HepG2 (cell line): Measurements from ENCODE around the gene DNAJC5. TPM values are rescaled to one million over a fixed set of nuclear protein-coding genes. Genes with fewer than 3 reads are reported as not detected.

Experiments used
- ATAC-seq: fragments of 200-7000 bp; cut with Tn5 transposase; 3 replicates; pipeline ENCODE4 v1.9.1; 2020; ENCODE audit warnings: mild to moderate bottlenecking, moderate library complexity
- BruUV-seq: library from RNA; stranded (reverse); fragments of 400-500 nt; replicated peaks from 2 replicates; lab custom pipeline; 2021; lab: Mats Ljungman, UMichigan
- CTCF ChIA-PET: fragments of 300-600 bp; formaldehyde crosslinking; extraction: SDS; loops from one replicate; lab custom pipeline; 2021; ENCODE audit warnings: low total read pairs, inconsistent platforms, low intra/inter-chr PET ratio; lab: Yijun Ruan, JAX
- POLR2A ChIA-PET: fragments of 350-600 bp; sonication (Branson Sonifier 250); formaldehyde crosslinking; loops from one replicate; lab custom pipeline; 2020; ENCODE audit warnings: antibody characterized with exemption, inconsistent platforms; lab: Yijun Ruan, JAX
- DNase-seq: peaks from one replicate; pipeline ENCODE4 v3.0.0-alpha.2; 2015; ENCODE audit warnings: low spot score
- FAIRE-seq: peaks from 3 replicates; lab custom pipeline; 2011; peaks lifted over from hg19 to GRCh38; lab: Jason Lieb, UNC
- H2AFZ ChIP-seq: one replicate; pipeline ENCODE4 v1.6.1; 2011; ENCODE audit warnings: low read length, inconsistent platforms
- H3K27ac ChIP-seq: fragments of 300-600 bp; 3 replicates; pipeline ENCODE4 v1.8.0; 2011; ENCODE audit warnings: mixed run types, mild to moderate bottlenecking, mixed read lengths, low read length, inconsistent platforms; ENCODE audit not compliant: insufficient read depth; ENCODE audit errors: extremely low read length
- H3K27me3 ChIP-seq, 2 experiments: fragments of 200-600 bp in 1 of 2; 2 replicates in 1 of 2; 3 replicates in 1 of 2; pipeline versions ENCODE4 v1.6.0 to v1.8.0; 2011; ENCODE audit warnings: low read length in 2 of 2, mild to moderate bottlenecking in 2 of 2, moderate library complexity in 2 of 2, inconsistent platforms in 1 of 2; ENCODE audit not compliant: insufficient read depth in 2 of 2, control insufficient read depth in 1 of 2
- H3K36me3 ChIP-seq, 2 experiments: fragments of 200-600 bp in 1 of 2; replicated peaks in 1 of 2; 2 replicates in 1 of 2; 3 replicates in 1 of 2; pipeline versions ENCODE4 v1.5.1 to v1.8.0; 2011; ENCODE audit warnings: low read length in 2 of 2, inconsistent platforms in 1 of 2; ENCODE audit not compliant: insufficient read depth in 2 of 2, control insufficient read depth in 1 of 2
- H3K4me1 ChIP-seq: 2 replicates; pipeline ENCODE4 v1.5.1; 2012; ENCODE audit warnings: low read length, inconsistent platforms; ENCODE audit not compliant: insufficient read depth
- H3K4me2 ChIP-seq: 2 replicates; pipeline ENCODE4 v1.6.0; 2011; ENCODE audit warnings: low read depth, low read length, inconsistent platforms
- H3K4me3 ChIP-seq, 3 experiments: fragments of 200-600 bp in 1 of 3; sonication (generic), shearing (Covaris generic) in 1 of 3; replicated peaks in 1 of 3; 2 replicates each; pipeline ENCODE4 v1.5.1; 2011 to 2016; ENCODE audit warnings: low read length in 3 of 3, inconsistent platforms in 2 of 3, low read depth in 2 of 3, mild to moderate bottlenecking in 2 of 3, control low read depth in 1 of 3, mixed read lengths in 1 of 3; ENCODE audit not compliant: insufficient read depth in 1 of 3
- H3K79me2 ChIP-seq: one replicate; pipeline ENCODE4 v1.6.1; 2011; ENCODE audit warnings: low read length, inconsistent platforms; ENCODE audit not compliant: insufficient read depth
- H3K9ac ChIP-seq: 2 replicates; pipeline ENCODE4 v1.6.0; 2011; ENCODE audit warnings: mild to moderate bottlenecking, low read depth, low read length, inconsistent platforms; ENCODE audit not compliant: insufficient read depth
- H3K9me3 ChIP-seq: 2 replicates; pipeline ENCODE4 v1.5.1; 2012; ENCODE audit warnings: mild to moderate bottlenecking, low read length
- H4K20me1 ChIP-seq: 2 replicates; pipeline ENCODE4 v1.6.0; 2011; ENCODE audit warnings: inconsistent platforms, mild to moderate bottlenecking, low read length, moderate library complexity; ENCODE audit not compliant: insufficient read depth
- KLF13 ChIP-seq: sonication (generic); formaldehyde crosslinking; IDR thresholded peaks from 2 replicates; pipeline ENCODE4 v1.4.0; 2020; ENCODE audit warnings: mild to moderate bottlenecking, missing genetic modification reagents
- ZBTB25 ChIP-seq: IDR thresholded peaks from 2 replicates; pipeline ENCODE4 v1.6.1; 2018; ENCODE audit warnings: missing genetic modification reagents
- ZBTB38 ChIP-seq: sonication (generic); formaldehyde crosslinking; IDR thresholded peaks from 2 replicates; pipeline ENCODE4 v1.5.1; 2020; ENCODE audit warnings: mild to moderate bottlenecking, missing genetic modification reagents
- ZNF496 ChIP-seq: sonication (generic); formaldehyde crosslinking; IDR thresholded peaks from 2 replicates; pipeline ENCODE4 v1.8.1; 2023; ENCODE audit warnings: mild to moderate bottlenecking, moderate library complexity, missing genetic modification reagents; ENCODE audit not compliant: insufficient replicate concordance
- WGBS: methylation state at CpG from one replicate; pipeline ENCODE4 v1.1.6; 2017; ENCODE audit warnings: low lambda C conversion rate; 5-methylcytosine and 5-hydroxymethylcytosine counted together
- in situ Hi-C: cut with HindIII; loops from 2 replicates; pipeline ENCODE4 v1.10.0; 2017; ENCODE audit warnings: low pct_unique_long_range_greater_than_20kb; ENCODE audit not compliant: extremely low pct_ligation_motif_present
- intact Hi-C: fragments of 100-400 bp; cut with micrococcal nuclease; formaldehyde crosslinking; loops from one replicate; pipeline ENCODE4 v1.10.0; 2022; ENCODE audit not compliant: unreplicated experiment
- polyA plus RNA-seq, 8 experiments: library from polyadenylated mRNA; depleted of rRNA in 3 of 8; stranded (reverse) in 7 of 8; unstranded in 1 of 8; fragments of >200 nt; fragmentation: Illumina TruSeq in 4 of 8; extraction: Trizol in 4 of 8; gene quantifications; 2 replicates each; pipeline versions ENCODE4 v1.2.1 to v1.2.3, GENCODE V29; 2011 to 2016; ENCODE audit warnings: low read depth in 4 of 8, missing spikeins in 1 of 8, mixed read lengths in 1 of 8; ENCODE audit not compliant: insufficient read depth in 1 of 8
- total RNA-seq, 5 experiments: library from RNA; depleted of rRNA; stranded (reverse); fragments of >200 nt; fragmentation: Illumina TruSeq; extraction: Trizol; gene quantifications; 2 replicates each; pipeline ENCODE4 v1.2.3, GENCODE V29; 2016; ENCODE audit warnings: low read depth in 1 of 5
- TF ChIP-seq, protein P1 (sequence below), 2 experiments: sonication (generic) in 1 of 2; formaldehyde crosslinking in 1 of 2; IDR thresholded peaks; 2 replicates each; pipeline versions ENCODE4 v1.4.0 to v1.6.1; 2016 to 2020; ENCODE audit warnings: borderline replicate concordance in 1 of 2, low read depth in 1 of 2, mild to moderate bottlenecking in 1 of 2, missing genetic modification reagents in 1 of 2
- TF ChIP-seq, protein P2 (sequence below): sonication (generic); formaldehyde crosslinking; IDR thresholded peaks from 2 replicates; pipeline ENCODE4 v1.4.0; 2020; ENCODE audit warnings: mild to moderate bottlenecking, missing genetic modification reagents
- TF ChIP-seq, protein P3 (sequence below), 2 experiments: fragments of 450-650 bp in 1 of 2; sonication (generic) in 1 of 2; formaldehyde crosslinking in 1 of 2; IDR thresholded peaks; 2 replicates each; pipeline versions ENCODE4 v1.6.1 to v1.8.0; 2016 to 2022; ENCODE audit warnings: antibody characterized with exemption in 1 of 2, mild to moderate bottlenecking in 1 of 2, missing genetic modification reagents in 1 of 2

Gene DNAJC5
- total and polyA plus RNA-seq, 2 of the 13 experiments (the other 11 are each of a cell fraction or from before 2014, with no cell fraction given) = 42.8 to 64.5 TPM

- Histone ChIP-seq H3K27ac (no peak overlapping the region), H3K9me3 (no peaks in the 10 kb centered on the region), H4K20me1 (peaks cover 33% of the 10 kb centered on the region; the same call in 1 of the 2 replicates), H3K4me1 (no peaks in the 10 kb centered on the region), H3K9ac (no peak overlapping the region), H3K79me2 (peaks cover 19% of the 10 kb centered on the region), H2AFZ (no peak overlapping the region), H3K36me3 (peaks cover 73 to 90% of the 10 kb centered on the region in 2 experiments), H3K27me3 (no peaks in the 10 kb centered on the region), H3K4me3 (no peak overlapping the region), H3K4me2 (no peak overlapping the region)
- ChIA-PET POLR2A (interaction anchor here (1.0 to 1.6 kb wide), 2 partner anchors 21 to 27 kb away, joined by 3 to 6 read pairs; partner anchors contain the start of gene TPD52L2), CTCF (no interaction called here)
- FAIRE-seq (no peak), ATAC-seq (no peak), DNase-seq (no peak)
- 97% methylated on average over 14 of the region's 14 CpGs for WGBS
- in situ Hi-C loops = no loop called here
- no TSS peak for BruUV-seq
- intact Hi-C loops = no loop called here
- TF ChIP-seq, protein P1, sequence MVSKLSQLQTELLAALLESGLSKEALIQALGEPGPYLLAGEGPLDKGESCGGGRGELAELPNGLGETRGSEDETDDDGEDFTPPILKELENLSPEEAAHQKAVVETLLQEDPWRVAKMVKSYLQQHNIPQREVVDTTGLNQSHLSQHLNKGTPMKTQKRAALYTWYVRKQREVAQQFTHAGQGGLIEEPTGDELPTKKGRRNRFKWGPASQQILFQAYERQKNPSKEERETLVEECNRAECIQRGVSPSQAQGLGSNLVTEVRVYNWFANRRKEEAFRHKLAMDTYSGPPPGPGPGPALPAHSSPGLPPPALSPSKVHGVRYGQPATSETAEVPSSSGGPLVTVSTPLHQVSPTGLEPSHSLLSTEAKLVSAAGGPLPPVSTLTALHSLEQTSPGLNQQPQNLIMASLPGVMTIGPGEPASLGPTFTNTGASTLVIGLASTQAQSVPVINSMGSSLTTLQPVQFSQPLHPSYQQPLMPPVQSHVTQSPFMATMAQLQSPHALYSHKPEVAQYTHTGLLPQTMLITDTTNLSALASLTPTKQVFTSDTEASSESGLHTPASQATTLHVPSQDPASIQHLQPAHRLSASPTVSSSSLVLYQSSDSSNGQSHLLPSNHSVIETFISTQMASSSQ (IDR thresholded peaks at IDR 0.05; ENCODE audit: low read depth) = no peak
- TF ChIP-seq, protein P1 (CRISPR knock-in tag; IDR thresholded peaks at IDR 0.05; ENCODE audit: borderline replicate concordance) = no peak
- TF ChIP-seq ZBTB25 (CRISPR knock-in tag) (no peak), ZNF496 (no peak), ZBTB38 (CRISPR knock-in tag) (no peak), KLF13 (CRISPR knock-in tag) (no peak)
- TF ChIP-seq, protein P2, sequence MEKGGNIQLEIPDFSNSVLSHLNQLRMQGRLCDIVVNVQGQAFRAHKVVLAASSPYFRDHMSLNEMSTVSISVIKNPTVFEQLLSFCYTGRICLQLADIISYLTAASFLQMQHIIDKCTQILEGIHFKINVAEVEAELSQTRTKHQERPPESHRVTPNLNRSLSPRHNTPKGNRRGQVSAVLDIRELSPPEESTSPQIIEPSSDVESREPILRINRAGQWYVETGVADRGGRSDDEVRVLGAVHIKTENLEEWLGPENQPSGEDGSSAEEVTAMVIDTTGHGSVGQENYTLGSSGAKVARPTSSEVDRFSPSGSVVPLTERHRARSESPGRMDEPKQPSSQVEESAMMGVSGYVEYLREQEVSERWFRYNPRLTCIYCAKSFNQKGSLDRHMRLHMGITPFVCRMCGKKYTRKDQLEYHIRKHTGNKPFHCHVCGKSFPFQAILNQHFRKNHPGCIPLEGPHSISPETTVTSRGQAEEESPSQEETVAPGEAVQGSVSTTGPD (CRISPR knock-in tag) = no peak
- TF ChIP-seq, protein P3, sequence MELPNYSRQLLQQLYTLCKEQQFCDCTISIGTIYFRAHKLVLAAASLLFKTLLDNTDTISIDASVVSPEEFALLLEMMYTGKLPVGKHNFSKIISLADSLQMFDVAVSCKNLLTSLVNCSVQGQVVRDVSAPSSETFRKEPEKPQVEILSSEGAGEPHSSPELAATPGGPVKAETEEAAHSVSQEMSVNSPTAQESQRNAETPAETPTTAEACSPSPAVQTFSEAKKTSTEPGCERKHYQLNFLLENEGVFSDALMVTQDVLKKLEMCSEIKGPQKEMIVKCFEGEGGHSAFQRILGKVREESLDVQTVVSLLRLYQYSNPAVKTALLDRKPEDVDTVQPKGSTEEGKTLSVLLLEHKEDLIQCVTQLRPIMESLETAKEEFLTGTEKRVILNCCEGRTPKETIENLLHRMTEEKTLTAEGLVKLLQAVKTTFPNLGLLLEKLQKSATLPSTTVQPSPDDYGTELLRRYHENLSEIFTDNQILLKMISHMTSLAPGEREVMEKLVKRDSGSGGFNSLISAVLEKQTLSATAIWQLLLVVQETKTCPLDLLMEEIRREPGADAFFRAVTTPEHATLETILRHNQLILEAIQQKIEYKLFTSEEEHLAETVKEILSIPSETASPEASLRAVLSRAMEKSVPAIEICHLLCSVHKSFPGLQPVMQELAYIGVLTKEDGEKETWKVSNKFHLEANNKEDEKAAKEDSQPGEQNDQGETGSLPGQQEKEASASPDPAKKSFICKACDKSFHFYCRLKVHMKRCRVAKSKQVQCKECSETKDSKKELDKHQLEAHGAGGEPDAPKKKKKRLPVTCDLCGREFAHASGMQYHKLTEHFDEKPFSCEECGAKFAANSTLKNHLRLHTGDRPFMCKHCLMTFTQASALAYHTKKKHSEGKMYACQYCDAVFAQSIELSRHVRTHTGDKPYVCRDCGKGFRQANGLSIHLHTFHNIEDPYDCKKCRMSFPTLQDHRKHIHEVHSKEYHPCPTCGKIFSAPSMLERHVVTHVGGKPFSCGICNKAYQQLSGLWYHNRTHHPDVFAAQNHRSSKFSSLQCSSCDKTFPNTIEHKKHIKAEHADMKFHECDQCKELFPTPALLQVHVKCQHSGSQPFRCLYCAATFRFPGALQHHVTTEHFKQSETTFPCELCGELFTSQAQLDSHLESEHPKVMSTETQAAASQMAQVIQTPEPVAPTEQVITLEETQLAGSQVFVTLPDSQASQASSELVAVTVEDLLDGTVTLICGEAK (IDR thresholded peaks at IDR 0.05) = no peak
- TF ChIP-seq, protein P3 (CRISPR knock-in tag; IDR thresholded peaks at IDR 0.05) = no peak
Measured at GRCh38 chr20:63886054-63886419, 8.9 kb upstream of the DNAJC5 start.
